HFF-Myc (cell line): ENCODE data around the gene NAP1L1.

Experiments
- DNase-seq: peaks from one replicate; pipeline ENCODE4 v3.0.0-alpha.2; 2011; ENCODE audit warnings: low read depth; ENCODE audit errors: extremely low read depth
- H3K4me3 ChIP-seq: replicated peaks from 2 replicates; pipeline ENCODE4 v1.5.1; 2011; ENCODE audit warnings: low read depth, mild to moderate bottlenecking, control low read depth, low read length
- TF ChIP-seq, protein P1 (sequence below): IDR thresholded peaks from 2 replicates; pipeline ENCODE4 v1.5.1; 2012; ENCODE audit warnings: mild to moderate bottlenecking, low read depth, low read length, control low read depth; ENCODE audit errors: missing control alignments

NAP1L1 gene

DNA sequence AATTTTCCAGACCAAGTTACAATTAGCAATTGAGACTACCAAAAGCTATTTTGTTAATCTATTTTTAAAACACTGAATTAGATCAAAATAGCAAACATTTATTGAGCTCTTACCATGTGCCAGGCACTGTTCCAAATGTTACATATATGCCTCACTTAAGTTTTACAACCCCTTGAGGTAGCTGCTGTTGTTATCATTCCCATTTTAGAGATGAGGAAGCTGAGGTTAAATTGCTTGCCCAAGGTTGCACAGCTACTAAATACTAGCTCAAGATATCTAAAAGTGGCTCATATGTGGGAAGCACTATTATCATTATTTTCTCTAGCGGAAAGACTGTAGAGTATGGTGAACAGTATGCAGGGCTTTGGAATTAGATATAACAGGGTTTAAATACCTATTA, 19.5 kb upstream of the NAP1L1 start:
- H3K4me3 ChIP-seq, result no peak overlapping the region
- TF ChIP-seq, protein P1, sequence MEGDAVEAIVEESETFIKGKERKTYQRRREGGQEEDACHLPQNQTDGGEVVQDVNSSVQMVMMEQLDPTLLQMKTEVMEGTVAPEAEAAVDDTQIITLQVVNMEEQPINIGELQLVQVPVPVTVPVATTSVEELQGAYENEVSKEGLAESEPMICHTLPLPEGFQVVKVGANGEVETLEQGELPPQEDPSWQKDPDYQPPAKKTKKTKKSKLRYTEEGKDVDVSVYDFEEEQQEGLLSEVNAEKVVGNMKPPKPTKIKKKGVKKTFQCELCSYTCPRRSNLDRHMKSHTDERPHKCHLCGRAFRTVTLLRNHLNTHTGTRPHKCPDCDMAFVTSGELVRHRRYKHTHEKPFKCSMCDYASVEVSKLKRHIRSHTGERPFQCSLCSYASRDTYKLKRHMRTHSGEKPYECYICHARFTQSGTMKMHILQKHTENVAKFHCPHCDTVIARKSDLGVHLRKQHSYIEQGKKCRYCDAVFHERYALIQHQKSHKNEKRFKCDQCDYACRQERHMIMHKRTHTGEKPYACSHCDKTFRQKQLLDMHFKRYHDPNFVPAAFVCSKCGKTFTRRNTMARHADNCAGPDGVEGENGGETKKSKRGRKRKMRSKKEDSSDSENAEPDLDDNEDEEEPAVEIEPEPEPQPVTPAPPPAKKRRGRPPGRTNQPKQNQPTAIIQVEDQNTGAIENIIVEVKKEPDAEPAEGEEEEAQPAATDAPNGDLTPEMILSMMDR, result no peak
- no peak for DNase-seq

DNA sequence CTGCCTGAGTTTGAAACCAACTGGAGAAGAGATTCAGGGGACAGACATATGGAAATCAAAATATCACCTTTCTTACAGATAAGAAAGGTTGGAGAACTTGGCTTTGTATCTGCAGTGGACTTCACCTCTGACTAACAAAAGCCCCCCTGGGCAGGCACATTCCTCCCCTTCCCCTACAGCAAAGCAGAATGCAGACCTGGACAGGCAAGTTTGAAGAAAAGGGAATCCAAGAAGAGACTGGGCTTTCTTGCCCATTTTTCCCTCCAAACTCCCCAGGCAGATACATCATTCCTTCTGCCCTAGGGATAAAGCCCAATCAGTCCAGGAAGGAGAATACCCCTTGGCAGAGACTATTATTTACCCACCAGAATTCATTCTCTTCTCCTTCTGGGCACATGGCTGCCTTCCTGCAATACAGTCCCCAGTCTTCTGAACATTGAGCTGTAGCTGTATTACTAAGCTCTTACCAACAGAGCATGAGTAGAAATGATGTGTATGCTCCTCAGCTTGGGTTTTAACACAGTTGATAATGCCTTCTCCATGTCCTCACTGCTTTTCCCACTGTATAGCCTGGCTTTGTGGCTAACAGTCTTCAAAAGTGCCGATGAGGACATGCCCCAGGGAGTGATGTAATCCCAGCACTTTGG, 17.4 kb upstream of the NAP1L1 start:
- no peak overlapping the region for H3K4me3 ChIP-seq
- DNase-seq, result no peak
- TF ChIP-seq, protein P1, result no peak

DNA sequence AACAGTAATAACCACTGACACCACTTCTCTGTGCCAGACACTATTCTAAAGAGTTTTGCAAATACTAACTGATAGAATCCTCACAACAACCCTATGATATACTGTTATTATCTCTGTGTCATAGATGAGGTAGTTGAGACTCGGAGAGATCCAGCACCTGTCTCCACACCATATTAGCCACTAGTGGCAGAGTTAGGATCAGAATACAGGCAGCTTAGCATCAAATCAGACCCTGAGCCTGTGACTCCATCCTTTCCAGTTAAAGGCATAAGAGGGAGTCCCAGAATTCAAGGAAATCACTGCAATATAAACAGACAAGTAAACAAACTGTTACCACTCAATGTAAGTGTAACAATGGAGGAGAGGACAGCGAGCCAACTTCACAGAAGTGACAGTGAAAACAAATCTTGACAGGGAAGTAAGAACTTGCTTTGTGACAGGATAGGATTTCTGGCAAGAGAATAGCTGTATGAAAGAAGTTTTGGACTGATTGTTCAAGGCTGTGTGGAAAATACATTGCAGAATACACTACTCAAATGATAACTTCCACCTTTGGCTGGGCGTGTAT, 11.7 kb upstream of the NAP1L1 start:
- DNase-seq, result no peak
- TF ChIP-seq, protein P1, result no peak
- H3K4me3 ChIP-seq, result no peak overlapping the region

DNA sequence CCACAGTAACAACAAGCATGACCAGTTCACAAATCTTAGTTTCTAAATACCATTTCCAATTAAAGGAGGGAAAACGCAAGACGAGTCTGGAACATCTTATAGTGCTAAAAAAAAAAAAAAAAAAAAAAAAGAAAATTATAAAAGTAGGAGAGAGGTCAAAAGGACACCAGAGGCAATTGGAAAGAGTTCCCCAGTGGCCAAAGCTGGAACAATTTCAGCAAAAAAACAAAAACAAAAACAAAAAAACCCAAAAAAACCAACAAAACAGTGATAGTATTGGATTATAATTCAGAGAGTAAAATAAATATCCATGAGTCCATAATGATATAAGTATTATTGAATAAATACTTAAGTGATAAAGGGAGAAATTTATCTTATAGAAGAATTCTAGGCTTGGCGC, 10.3 kb upstream of the NAP1L1 start:
- H3K4me3 ChIP-seq, result no peak overlapping the region
- no peak for DNase-seq
- TF ChIP-seq, protein P1, result no peak

DNA sequence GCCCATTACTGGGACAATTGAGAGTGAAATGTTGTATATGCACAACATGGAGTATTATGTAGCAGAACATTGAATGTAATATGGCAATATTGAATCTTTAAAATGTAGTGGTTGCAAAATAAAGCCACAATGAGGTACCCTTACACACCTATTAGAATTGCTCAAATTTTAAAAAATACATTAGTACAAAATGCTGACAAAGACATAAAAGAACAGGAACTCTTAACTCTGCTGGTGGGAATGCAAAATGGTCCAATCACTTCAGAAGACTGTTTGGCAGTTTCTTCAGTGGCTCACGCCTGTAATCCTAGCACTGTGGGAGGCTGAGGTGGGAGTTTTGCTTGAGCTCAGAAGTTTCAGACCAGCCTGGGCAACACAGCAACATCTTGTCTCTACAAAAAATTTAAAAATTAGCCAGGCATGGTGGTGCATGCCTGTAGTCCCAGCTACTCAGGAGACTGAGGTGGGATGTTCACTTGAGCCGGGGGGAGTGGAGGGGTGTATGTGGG, 6.8 kb upstream of the NAP1L1 start:
- TF ChIP-seq, protein P1, result no peak

DNA sequence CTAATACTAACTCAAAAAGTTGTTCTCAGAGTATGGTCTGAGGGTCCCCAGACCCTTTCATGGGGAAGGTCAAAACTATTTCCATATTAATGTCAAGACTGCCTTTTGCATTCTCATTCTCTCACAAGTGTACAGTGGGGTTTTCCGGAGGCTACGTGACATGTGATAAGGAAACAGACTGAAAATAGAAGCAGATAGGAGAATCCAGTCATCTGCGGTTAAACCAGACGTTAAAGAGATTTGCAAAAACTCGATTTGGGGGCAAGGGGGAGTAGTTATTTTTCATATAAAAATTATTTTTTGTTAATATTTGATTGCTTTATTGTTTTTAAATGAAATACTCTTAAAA, 1.0 kb upstream of the NAP1L1 start:
- no peak for DNase-seq
- H3K4me3 ChIP-seq, result peak overlapping the region; percentile 79
- TF ChIP-seq, protein P1, result no peak

More for the DNA sequence above, 6.8 kb upstream of the NAP1L1 start:
- DNase-seq, result no peak
- no peak overlapping the region for H3K4me3 ChIP-seq
